Glutamatergic neuron (in vitro differentiated cells): ENCODE results near the gene GABRB1. TPM values are rescaled to one million over a fixed set of nuclear protein-coding genes. Genes with fewer than 3 reads are reported as not detected.
A peak's percentile ranks its signal among the peaks of the same experiment; 100 is the strongest.

Source experiments
- DNase-seq: peaks from one replicate; pipeline ENCODE4 v3.0.0; 2022
- H3K27ac Mint-ChIP-seq: one replicate; pipeline ENCODE4 v1.8.0; 2020; ENCODE audit warnings: mild to moderate bottlenecking, mixed read lengths, inconsistent platforms; ENCODE audit not compliant: unreplicated experiment
- H3K27me3 Mint-ChIP-seq: one replicate; pipeline ENCODE4 v1.8.0; 2020; ENCODE audit warnings: mild to moderate bottlenecking, moderate library complexity, mixed read lengths, inconsistent platforms; ENCODE audit not compliant: unreplicated experiment
- H3K36me3 Mint-ChIP-seq: one replicate; pipeline ENCODE4 v1.8.0; 2020; ENCODE audit warnings: mild to moderate bottlenecking, mixed read lengths, inconsistent platforms; ENCODE audit not compliant: unreplicated experiment
- H3K4me1 Mint-ChIP-seq: one replicate; pipeline ENCODE4 v1.8.0; 2020; ENCODE audit warnings: mild to moderate bottlenecking, low read depth, mixed read lengths, inconsistent platforms; ENCODE audit not compliant: unreplicated experiment
- H3K4me3 Mint-ChIP-seq: one replicate; pipeline ENCODE4 v1.8.0; 2020; ENCODE audit warnings: mild to moderate bottlenecking, mixed read lengths, inconsistent platforms; ENCODE audit not compliant: unreplicated experiment
- H3K9me3 Mint-ChIP-seq: one replicate; pipeline ENCODE4 v1.8.0; 2020; ENCODE audit warnings: mild to moderate bottlenecking, moderate library complexity, mixed read lengths, inconsistent platforms; ENCODE audit not compliant: unreplicated experiment
- CTCF ChIP-seq: fragments of 200-600 bp; sonication (generic); IDR thresholded peaks from one replicate; pipeline ENCODE4 v1.5.0; 2021; ENCODE audit not compliant: partially characterized antibody, unreplicated experiment
- total RNA-seq: library from RNA; stranded (reverse); fragmentation: NEBNext Ultra II Directional; extraction: Animal tissue kit (Norgen Biotek cat#: 25700); gene quantifications from one replicate; pipeline ENCODE4 v1.2.1, GENCODE V29; 2021; ENCODE audit not compliant: unreplicated experiment

GABRB1 gene
- total RNA-seq, 1 donor from 2014 or later, result 4.9 TPM

- Mint-ChIP-seq H3K36me3 (no peaks in the 10 kb centered on the region), H3K9me3 (no peaks in the 10 kb centered on the region)
Measured at GRCh38 chr4:47143261-47143660, 111.9 kb downstream of the GABRB1 start.

GRCh38 chr4:47145630-47146029, 114.3 kb downstream of the GABRB1 start:
- H3K36me3 Mint-ChIP-seq, result no peaks in the 10 kb centered on the region
- no peak for DNase-seq
- H3K27ac Mint-ChIP-seq, result no peak overlapping the region
- no peak overlapping the region for H3K4me3 Mint-ChIP-seq
- H3K9me3 Mint-ChIP-seq, result no peaks in the 10 kb centered on the region
- H3K27me3 Mint-ChIP-seq, result no peaks in the 10 kb centered on the region
- peaks cover 4% of the 10 kb centered on the region for H3K4me1 Mint-ChIP-seq
- no peak for TF ChIP-seq CTCF

More at GRCh38 chr4:47143261-47143660, 111.9 kb downstream of the GABRB1 start:
- no peak for TF ChIP-seq CTCF
- no peak for DNase-seq
- no peak overlapping the region for H3K4me3 Mint-ChIP-seq
- H3K27ac Mint-ChIP-seq, result no peak overlapping the region
- H3K27me3 Mint-ChIP-seq, result no peaks in the 10 kb centered on the region
- H3K4me1 Mint-ChIP-seq, result peaks cover 5% of the 10 kb centered on the region

- Mint-ChIP-seq H3K4me1 (peaks cover 23% of the 10 kb centered on the region), H3K9me3 (no peaks in the 10 kb centered on the region), H3K36me3 (no peaks in the 10 kb centered on the region), H3K27ac (peak overlapping the region; percentile 56), H3K27me3 (no peaks in the 10 kb centered on the region), H3K4me3 (no peak overlapping the region)
- DNase-seq, result no peak
- TF ChIP-seq CTCF, result no peak
Measured at GRCh38 chr4:47154816-47155370, 123.5 kb downstream of the GABRB1 start.

- Mint-ChIP-seq H3K4me1 (peaks cover 20% of the 10 kb centered on the region), H3K27me3 (no peaks in the 10 kb centered on the region), H3K27ac (no peak overlapping the region), H3K4me3 (no peak overlapping the region), H3K9me3 (no peaks in the 10 kb centered on the region), H3K36me3 (no peaks in the 10 kb centered on the region)
- no peak for DNase-seq
- no peak for TF ChIP-seq CTCF
Measured at GRCh38 chr4:47155919-47156318, 124.6 kb downstream of the GABRB1 start.

GRCh38 chr4:47160095-47160494, 128.7 kb downstream of the GABRB1 start:
- no peak overlapping the region for H3K27ac Mint-ChIP-seq
- DNase-seq, result no peak
- H3K9me3 Mint-ChIP-seq, result no peaks in the 10 kb centered on the region
- no peak for TF ChIP-seq CTCF
- H3K36me3 Mint-ChIP-seq, result no peaks in the 10 kb centered on the region
- no peaks in the 10 kb centered on the region for H3K27me3 Mint-ChIP-seq
- peaks cover under 1% of the 10 kb centered on the region for H3K4me1 Mint-ChIP-seq
- no peak overlapping the region for H3K4me3 Mint-ChIP-seq
